GM20431 (cell line): ENCODE measurements around the gene WDFY2.

Source experiments
- in situ Hi-C: fragments of 300-500 bp; cut with MseI, MboI; formaldehyde crosslinking; loops from one replicate; pipeline ENCODE4 v1.15.0; 2020; ENCODE audit warnings: low sequenced_read_pairs; ENCODE audit not compliant: unreplicated experiment

WDFY2 gene

DNA sequence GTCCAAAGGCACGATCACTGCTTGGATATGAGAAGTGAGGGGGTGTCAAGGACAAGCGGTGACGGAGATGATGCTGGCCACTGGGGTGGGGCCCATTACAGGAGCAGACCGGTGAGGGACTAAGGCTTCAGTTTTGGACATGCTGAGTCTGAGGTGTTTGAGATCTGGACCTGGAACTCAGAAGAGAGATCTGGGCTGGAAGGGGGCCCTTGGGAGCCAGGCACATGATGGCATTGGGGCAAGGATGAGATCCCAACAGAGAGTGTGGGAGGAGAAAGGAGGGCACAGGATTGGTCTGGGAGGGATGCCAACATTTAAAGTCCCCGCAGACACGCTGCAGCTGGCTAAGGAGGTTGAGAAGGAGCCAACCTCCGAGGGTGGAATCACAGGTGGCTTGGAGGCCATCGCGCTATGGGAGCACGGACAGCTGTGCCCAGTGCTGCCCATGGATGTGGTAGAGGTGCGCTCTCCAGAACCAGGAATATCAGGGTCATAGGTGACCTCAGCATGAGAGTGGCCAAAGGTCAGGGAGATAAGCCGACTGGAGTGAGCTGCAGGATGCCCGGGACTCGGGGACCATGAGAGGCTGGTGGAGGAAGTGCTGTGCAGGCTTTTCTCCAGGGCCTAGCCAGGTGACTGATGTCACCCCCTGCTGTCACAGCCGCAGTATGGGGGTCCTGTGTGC lies 197.9 kb downstream of the WDFY2 start:
- in situ Hi-C loops = loop anchor here (25.0 kb wide), 1 partner anchor 345 kb away; no protein-coding TSS in a partner anchor

DNA sequence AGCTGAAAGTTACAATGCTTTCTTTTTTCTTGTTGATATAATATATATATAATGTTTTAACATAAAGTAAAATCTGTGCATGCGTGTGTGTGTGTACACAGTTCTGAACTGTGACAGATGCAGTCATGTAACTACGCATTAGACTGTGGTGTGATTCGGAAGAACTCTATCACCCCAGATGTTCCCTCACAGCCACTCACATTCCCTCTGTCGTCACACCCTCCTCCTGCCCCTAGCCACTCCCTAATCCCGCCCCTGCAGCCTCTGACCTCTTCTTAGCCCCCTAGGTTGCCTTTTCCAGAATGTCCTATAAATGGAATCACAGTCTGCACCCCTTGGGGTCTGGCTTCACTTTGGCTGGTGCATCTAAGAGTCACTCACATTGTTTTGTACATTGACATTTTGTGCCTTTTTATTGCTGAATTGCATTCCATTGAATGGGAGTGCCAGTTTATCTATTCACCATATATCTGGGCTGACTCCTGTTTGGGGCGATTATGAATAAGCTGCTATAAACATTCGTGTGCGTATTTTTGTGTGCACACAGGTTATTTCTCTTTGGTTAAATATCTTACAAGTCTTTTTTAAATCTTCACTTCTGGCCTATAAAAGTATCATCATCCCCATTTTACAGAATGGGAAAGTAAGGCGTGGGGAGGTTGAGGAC lies 199.3 kb downstream of the WDFY2 start:
- in situ Hi-C loops = loop anchor here (25.0 kb wide), 1 partner anchor 346 kb away; no protein-coding TSS in a partner anchor

DNA sequence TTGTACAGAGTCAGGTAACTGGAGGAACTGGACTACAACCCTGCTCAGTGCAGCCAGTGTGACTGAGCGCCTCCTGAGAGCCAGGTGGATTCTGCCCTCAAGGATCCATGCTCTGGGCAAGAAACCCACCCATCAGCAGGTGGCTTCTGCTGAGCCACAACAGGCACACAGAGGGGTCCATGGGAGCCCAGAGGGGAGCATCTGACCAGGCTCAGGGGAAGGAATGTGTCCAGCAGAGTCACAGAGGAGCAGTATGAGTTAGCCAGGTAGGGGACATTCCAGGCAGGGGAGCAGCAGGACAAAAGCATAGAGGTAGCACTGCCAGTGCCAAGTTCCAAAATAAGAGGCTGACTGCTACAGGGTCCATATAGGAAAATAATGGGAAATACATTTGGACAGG lies 199.8 kb downstream of the WDFY2 start:
- in situ Hi-C loops = loop anchor here (25.0 kb wide), 1 partner anchor 347 kb away; no protein-coding TSS in a partner anchor

DNA sequence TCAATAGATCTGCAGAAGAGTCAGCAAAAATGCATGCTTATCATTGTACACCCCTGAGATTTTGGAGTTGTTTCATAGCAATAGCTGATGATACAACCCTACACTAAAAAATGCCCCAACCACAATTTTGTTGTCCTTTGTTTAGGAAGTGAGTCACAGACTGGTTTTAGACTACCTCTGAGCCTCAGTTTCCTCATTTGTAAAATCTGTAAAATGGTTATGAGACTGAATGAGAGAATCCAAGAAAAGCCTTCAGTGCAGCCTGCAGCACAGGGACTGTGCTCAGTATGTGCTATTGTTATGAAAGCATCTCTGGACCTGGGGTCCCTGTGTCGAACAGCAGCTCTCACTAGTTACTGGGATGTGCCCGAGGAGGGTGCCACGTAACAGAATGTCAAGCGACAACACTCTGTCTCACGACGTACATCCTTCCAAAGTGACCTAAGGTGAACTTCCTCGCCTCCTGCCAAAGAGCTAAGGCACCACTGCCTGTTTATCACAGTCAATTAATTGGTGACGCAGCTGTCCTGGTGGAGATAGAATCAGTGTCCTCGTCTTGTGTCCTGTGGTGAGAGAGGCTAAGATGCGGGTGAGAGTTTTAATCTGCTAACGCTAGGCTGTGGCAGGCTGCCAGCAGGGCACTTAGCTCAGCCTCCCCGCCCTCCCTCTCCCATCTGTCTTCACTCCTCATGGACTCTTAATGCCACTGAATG lies 201.6 kb downstream of the WDFY2 start:
- in situ Hi-C loops = loop anchor here (25.0 kb wide), 1 partner anchor 349 kb away; no protein-coding TSS in a partner anchor

DNA sequence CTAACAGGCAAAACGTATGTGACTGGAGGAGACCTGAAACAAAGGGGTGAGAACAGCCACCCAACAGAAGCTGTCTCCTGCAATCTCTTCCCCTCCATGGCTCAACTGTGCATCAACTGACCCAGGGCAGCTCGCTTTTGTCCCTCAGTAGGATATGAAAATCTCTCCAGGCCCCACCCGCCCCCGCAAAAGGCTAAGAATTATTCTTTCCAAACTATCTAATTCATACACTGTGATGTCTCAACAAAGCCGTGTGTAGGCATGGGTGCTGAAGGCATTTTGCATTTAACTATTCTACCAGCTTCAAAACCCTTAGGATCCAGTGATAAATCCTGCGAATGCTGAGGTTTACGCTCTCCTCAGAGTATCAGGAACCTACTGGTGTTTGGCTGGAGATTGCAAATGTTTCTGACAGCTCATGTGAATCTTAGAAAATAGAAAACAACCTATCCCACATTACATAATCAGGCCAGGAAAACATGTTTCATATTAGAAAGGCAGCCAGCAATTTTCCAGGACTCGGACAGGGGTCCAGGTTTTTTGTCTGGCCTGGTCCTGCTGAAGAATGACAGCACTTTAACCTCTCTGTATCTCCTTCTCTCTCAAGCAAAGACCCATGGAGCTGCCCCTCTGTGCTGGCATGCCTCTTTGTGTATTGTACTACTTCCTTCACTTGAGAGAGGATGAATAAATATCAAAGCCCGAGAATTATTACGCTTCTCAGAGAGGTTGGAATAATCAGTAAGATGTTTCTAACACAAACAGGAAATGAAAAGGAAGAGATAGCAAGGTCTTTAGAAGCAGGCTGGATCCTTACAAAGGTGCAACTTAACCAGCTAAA lies 202.4 kb downstream of the WDFY2 start:
- in situ Hi-C loops = loop anchor here (25.0 kb wide), 1 partner anchor 349 kb away; no protein-coding TSS in a partner anchor

DNA sequence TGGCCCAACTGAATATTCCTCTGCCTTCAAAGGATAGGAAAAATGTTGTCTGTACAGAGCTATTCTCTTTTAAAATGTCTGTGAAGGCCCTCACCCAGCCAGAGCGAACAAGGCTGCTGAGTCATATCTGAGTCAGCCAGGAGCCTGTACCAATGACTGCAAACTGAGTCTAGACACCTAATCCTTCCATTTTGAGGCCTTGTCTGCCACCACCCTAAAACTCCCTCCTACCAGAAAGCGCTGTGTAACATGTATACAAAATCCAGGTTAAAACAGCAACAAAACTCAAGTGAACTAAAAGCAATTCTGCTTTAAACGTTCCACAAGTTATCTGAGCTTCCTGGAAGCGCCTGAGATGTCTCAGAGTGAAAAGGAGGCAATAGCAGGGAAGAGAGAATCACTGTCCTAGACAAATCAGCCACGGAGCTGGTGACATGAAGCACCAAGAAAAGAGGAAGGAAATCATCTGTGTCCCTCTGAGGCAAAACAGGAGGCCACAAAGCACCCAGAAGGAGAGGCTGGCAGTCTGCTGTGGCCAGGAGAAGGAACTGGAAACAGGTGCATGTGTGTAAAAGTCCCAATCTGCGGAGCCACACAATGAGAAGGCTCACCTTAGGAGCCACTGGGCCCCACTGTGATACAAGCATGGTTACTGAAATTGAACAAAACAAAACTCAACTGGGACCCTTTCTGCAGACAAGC lies 209.5 kb downstream of the WDFY2 start:
- in situ Hi-C loops = loop anchor here (25.0 kb wide), 1 partner anchor 356 kb away; no protein-coding TSS in a partner anchor

DNA sequence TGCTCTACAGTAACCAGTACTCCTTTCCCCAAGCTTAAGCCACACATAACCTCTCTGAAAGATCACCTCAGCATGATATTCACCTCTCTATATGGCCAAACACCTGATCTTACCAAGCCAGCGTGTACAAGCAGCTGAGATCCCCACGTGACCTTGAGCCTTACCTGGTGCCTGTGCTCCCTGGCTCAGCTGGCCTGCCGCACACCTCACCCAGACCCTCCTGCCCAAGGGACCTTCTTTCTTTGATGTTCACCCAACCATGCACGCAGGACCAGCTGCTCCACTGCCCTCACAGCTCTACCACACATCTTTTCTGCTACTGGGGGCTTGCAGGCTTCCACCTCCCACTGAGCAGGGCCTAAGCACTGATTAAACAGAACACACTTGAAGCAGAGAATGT lies 210.7 kb downstream of the WDFY2 start:
- in situ Hi-C loops = loop anchor here (25.0 kb wide), 1 partner anchor 358 kb away; no protein-coding TSS in a partner anchor

DNA sequence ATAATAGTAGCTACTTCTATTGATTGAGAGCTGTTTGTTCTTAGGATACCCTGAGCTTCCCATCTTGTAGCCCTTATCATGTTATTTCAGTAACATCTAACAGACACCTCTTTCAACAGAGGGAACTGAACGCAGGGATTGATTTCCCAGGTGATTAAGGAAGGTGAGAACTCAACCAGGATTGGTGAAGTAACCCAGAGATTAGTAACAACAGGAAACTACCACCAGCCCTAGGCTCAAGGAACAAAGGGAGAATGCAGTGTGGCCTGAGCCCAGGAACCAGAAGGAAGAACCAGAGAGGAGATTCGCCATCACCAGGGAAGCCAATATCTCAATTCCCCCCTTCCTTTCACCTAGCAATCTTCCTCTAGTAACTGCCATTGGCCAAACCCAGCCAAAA lies 211.2 kb downstream of the WDFY2 start:
- in situ Hi-C loops = loop anchor here (25.0 kb wide), 1 partner anchor 358 kb away; no protein-coding TSS in a partner anchor

DNA sequence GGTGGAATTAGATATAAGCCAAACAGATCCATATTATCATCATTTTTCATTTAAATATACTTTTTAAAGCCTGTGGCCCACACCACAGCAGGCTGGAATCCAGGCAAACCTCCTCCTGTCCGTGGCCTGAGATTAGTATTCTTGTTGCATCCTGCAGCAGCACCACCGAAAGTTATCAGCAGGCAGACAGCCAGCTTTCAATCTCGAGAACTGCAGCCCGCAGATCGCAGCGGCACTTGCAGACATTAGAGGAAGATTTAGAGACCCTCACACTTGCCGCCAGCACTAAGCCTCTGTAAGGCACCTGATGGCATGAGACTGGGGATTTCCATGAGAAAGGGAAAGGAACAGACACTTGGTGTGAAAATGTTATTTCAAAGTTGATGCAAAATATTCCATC lies 212.3 kb downstream of the WDFY2 start:
- in situ Hi-C loops = loop anchor here (25.0 kb wide), 1 partner anchor 359 kb away; no protein-coding TSS in a partner anchor

DNA sequence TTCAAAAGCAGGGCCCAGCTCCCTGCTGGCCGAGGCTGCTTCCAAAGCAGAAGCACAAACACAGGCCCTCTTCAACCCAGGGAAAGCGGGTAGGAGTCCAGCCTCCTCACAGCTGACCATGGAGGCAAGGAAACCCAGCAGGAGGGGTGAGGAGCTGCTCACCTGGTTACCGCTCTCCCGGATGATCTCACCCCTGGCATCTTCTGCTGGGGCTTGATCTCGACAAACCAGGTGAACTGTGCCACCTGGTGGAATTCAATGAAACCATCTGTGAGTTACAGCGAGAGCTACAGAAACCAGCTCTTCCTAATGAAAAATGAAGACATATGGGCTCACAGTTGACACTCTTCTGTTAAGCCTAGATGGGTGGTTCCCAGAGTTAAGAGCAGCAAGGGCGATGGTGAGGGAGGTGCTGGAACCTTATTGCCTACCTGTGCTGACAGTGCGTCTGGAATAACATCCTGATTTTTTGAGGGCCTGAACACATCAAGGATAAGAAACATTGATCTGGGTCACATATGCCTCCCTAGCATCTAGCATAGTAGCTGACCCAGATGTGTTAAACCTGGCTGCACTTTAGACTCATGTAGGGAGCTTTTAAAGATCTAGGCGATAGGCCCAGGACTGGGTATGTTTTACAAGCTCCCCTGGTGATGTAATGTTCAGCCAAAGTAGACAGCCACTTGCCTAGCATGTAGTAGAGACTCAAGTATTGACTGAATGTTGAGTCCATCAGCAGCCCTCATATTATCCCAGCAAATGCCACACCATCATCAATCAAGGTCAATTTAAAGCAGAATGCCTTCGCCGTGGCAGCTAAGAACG lies 213.6 kb downstream of the WDFY2 start:
- in situ Hi-C loops = loop anchor here (25.0 kb wide), 1 partner anchor 361 kb away; no protein-coding TSS in a partner anchor

DNA sequence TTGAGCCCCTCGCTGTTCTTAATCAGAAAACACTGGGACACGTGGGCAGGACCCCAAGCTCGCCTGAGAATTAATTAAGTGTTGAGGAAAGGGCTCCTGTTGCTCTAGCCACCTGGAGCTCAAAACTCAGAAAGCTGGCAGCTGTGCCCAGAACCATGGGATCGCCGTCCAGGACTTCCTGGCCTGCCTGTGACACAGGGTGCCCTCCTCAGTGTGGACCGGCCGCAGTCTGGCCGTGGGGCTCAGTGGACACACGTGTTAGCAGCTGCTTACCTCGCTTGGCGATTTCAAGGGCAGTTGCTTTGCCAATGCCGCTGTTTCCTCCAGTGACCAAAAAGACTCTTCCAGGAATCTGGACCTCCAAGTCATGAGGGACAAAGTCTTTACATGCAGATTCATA lies 215.0 kb downstream of the WDFY2 start:
- in situ Hi-C loops = loop anchor here (25.0 kb wide), 1 partner anchor 362 kb away; no protein-coding TSS in a partner anchor

DNA sequence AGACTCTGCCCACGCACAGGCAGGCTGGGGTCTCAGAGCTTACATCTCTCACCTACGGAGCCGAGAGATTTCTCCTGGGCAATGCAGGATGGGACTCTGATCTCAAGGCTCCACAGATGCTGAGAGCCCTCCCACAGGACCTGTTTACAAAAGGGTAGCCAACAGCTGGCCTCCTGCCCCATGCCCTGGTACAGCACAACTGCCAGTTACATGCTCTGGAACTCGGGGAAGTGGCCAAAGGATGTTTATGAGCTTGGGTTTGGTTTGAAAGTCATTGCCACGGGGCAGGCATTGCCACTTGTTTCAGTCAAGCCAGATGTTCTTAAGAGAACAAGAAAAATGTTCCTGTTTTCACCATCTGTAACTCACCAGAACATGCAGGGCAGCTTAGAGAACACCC lies 216.2 kb downstream of the WDFY2 start:
- in situ Hi-C loops = no loop called here

DNA sequence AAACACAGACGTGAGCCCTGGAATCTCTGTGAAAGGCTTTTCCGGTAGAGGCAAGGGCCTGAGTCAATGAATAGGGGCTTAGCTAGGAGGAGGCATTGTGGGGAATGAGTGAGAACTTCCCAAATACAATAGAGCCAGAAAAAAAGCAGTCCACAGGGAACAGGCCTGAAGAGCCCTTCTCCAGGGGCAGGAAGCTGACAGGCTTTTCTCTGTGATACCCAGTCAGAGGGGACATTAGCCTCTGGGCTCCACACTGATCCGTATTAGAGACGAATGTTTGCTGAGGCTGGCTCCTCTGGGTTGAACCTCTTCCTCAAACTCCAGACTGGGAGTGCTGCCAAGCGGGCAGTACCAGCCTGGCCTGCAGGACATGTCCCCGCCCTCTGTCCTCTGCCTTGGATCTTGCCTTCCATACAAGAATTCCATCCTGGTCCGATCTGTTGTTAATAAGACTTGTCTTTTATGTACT lies 217.4 kb downstream of the WDFY2 start:
- in situ Hi-C loops = no loop called here

DNA sequence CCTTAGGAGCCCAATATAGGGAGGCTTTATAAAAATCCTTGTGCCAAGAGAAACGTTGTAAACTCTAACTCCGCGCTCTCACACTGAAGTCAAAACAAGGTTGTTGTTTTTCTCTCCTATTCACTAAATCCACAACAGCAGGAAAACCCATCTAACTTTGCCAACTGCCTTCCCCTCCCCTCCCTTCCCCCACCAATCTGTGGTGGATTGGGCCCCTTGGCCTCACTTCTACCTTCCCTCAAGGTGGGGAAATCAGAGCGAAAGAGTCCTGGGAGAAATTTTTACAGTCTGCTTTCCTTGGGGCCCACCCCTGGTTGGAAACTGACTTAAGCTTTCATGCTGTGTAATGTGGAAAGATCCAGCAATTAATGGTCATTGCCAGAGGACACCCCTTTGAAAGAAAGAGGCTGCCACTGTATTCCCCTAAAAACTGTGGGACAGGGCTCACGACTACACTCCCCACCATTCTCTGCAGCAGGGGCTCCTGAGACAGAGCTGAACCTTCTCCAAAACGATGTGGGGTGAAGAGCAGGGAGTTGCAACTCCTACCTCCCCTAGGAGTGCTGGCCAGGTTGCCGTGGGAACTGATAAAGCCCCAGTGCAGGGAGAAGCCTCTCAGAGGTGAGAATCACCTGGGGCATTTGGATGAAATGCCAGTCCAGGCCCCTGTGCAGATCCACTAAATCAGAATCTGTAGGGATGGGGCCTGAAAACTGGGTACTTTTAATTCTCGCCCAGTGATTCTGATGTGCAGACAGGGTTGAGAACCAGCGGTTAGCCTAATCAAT lies 218.6 kb downstream of the WDFY2 start:
- in situ Hi-C loops = no loop called here

DNA sequence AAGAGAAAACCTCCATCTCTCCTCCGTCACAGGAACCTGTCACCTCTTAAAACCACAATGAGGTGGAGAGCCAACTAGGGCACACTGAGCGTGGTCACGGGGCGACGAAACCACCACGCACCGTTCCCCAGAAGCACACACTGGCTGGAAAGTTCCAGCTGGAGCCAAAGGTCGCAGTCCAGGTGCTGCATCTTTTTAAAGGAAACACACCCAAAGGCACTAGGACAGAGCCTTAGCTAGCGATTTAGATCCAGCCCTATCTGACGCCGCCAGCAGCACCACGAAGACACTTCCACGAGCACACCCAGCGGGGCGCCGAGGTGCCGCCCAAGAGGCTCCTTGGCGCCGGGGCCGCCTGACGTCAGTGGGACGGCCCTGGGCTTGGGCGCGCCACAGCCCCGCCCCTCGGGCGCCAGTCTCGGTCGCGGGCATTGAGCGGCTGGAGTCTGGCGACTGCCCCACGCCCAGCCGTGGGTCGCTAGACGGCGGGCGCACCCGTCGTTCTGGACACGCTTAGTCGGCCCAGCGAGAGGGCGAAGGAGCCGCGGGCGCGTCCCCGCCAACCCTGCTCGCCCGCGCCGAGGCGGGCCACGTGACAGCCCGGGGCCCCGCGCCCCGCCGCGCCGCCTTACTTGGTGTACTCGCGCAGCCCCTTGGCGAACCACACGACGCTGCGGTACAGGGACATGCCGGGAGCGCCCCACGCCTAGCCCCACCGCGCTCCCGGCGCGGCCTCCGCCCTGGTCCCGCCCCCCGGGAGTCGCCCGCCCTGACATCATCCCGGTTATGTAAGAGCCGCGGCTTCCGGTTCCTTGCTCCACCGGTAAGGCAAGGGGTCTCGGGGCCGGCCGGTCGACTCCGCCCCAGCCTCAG lies 219.4 kb downstream of the WDFY2 start, which contains the start of gene DHRS12:
DHRS12 (minus strand) TSS at position 742 of the 873 bp plus-strand sequence. CDS start 4,504 bp downstream, outside the sequence.
- in situ Hi-C loops = no loop called here
